NK-92 treated with Interleukin-12 subunit alpha and Interleukin-12 subunit beta, amount 100 ng/mL, for 24 hours (cell line): ENCODE results near the gene FAM131A.

ENCODE experiments used
- DNase-seq: peaks from one replicate; lab custom pipeline; 2025; lab: John Stamatoyannopoulos, UW

Gene FAM131A, protein sequence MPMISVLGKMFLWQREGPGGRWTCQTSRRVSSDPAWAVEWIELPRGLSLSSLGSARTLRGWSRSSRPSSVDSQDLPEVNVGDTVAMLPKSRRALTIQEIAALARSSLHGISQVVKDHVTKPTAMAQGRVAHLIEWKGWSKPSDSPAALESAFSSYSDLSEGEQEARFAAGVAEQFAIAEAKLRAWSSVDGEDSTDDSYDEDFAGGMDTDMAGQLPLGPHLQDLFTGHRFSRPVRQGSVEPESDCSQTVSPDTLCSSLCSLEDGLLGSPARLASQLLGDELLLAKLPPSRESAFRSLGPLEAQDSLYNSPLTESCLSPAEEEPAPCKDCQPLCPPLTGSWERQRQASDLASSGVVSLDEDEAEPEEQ

DNA sequence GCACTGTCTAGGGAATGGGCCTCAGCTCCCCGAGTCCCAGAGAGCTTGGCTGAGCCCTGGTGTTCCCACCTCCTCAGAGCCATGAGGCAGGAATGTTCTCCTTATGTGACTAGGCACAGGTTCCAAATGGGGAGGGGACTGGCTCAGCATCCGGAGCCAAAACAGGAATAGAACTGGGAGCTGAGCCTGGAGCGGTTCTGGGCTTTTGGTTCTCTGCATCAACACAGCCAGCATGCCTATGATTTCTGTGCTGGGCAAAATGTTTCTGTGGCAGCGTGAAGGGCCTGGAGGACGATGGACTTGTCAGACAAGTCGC, at the start of gene FAM131A:
TSS of gene FAM131A (plus strand) at position 202 of the 316 bp plus-strand sequence. CDS start at position 233, 31 bp downstream.
- DNase-seq: no peak

DNA sequence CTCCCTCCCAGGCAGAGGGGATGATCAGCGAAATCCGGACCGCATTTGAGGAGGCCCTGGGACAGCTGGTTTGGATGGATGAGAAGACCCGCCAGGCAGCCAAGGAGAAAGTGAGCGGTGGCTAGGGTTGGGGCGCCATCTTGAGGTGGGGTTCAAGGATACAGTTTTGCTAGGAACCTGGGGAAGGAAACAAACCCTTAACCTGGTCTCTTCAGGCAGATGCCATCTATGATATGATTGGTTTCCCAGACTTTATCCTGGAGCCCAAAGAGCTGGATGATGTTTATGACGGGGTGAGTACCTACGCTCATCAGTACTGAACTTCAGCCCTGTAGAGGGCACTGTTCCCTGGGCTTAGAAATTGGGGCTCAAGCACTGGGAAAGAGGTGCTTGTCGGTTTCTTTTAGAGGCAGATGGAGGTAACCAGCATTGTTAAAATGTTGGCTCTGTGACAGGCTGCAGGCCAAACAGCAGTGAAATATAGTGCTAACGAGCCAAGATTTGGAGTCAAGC, 47.9 kb upstream of the FAM131A start:
- peak; percentile 34 for DNase-seq

DNA sequence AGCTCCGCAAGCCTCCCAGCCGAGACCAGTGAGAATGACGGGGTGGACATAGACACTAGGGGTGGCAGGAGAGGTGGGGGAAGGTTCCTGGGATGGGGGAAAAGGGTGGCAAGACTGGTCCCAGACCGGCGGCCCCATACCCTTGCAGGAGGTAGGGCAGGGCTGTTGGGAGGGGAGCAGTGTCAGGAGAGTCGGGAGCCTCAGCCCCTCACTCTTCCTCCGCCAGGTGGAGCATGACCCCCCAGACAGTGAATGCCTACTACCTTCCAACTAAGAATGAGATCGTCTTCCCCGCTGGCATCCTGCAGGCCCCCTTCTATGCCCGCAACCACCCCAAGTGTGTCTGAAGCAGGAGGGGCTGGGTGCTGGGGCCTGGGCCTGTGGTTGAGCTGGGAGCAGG, 47.1 kb upstream of the FAM131A start:
- no peak for DNase-seq

DNA sequence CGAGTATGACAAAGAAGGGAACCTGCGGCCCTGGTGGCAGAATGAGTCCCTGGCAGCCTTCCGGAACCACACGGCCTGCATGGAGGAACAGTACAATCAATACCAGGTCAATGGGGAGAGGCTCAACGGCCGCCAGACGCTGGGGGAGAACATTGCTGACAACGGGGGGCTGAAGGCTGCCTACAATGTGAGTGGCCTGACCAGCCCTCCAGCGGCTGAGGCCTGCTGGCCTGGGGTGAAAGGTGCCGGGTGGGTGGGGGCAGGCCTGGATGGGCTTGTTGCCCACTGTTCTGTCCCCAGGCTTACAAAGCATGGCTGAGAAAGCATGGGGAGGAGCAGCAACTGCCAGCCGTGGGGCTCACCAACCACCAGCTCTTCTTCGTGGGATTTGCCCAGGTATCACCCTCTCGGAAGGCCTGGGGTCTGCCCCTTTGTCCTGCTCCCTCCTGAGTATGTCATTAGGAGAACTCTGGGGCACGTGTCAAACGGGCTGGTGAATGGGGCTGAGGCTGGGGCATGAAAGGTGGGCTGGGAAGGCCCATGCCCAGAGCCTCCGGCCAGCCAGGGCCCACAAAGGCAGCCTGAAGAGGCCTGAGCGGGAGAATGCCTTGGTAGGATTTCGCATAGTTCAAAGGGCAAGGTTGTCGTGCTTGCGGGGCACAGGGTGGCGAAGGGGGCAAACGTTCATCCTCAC, 46.2 kb upstream of the FAM131A start:
- DNase-seq: no peak

DNA sequence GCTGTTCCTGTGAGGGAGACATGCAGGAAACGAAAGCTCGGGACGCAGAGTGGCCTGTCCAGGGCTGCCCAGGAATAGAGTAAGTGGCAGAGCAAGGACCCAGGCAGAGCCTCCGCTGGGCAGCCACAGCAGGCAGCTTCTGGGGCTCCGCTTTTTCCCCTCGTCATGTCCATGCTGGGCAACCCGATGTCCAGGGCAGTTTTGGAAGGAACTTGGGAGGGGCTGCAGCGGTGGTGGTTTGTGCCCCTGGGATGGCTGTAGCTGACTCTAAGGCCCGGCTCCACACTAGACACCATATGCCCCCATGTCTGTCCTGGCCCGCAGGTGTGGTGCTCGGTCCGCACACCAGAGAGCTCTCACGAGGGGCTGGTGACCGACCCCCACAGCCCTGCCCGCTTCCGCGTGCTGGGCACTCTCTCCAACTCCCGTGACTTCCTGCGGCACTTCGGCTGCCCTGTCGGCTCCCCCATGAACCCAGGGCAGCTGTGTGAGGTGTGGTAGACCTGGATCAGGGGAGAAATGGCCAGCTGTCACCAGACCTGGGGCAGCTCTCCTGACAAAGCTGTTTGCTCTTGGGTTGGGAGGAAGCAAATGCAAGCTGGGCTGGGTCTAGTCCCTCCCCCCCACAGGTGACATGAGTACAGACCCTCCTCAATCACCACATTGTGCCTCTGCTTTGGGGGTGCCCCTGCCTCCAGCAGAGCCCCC, 45.5 kb upstream of the FAM131A start:
- no peak for DNase-seq

DNA sequence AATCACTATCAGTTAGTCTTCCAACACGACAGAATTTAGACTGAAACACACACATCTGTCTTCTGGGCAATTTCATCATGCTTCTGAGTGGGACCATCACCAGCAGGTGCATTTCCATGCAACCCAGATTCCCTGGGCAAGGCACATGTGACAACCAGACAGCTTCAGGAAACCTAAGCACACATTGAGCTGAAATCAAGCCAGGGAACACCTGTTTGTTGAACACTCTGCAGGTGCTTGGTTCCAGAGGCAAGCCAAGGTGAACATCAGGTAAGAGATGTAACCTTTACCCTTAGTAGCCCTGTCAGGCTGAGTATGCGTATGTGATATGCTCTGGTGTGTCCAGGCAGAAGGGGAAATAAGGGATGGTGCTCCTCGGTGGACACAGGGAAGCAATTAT, 41.6 kb upstream of the FAM131A start:
- DNase-seq: no peak

DNA sequence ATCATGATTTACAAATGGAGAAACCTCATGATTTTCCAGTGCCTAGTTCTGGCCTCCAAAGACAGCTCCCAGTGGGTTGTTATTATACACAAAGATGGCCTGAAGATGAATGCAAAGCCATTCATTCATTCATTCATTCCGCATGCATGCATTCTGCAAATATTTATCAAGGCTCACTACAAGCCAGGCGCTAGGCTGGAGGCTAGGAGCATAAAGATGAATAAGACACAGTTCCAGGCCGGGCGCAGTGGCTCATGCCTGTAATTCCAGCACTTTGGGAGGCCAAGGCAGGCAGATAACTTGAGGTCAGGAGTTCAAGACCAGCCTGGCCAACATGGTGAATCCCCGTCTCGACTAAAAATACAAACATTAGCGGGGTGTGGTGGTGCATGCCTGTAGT, 40.8 kb upstream of the FAM131A start:
- DNase-seq: no peak

DNA sequence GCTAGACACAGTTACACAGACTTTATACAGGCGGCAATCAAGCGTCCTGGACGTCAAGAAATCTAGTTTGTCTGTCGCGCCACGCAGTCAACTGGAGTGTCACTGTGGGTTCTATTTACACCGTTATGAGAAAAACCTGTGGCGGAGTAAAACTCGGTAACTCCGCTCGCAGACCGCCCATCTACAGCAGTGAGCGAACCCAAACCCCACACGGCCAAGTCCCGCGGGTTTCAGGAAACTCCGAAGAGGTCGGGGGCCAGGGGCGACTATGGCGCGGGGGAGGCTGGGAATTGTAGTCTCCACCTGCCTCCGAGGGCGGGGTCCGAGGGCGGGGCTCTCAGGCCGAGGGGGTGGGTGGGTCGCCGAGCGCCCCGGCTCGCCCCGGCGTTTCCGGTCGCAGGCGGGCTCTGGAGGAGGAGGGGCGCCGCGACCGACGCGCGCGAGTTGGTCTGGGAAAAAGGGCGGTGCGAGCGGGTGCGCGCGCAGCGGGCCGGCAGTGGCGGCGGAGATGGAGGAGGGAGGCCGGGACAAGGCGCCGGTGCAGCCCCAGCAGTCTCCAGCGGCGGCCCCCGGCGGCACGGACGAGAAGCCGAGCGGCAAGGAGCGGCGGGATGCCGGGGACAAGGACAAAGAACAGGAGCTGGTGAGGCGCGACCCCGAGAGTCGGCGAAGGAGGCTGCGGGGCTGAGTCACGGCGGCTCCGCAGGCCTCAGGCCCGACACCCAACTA, 38.5 kb upstream of the FAM131A start, which contains the start of gene PSMD2:
TSS of gene PSMD2 (plus strand) at position 483 of the 729 bp plus-strand sequence. CDS start at position 509, 26 bp downstream.
- DNase-seq: peak; percentile 98

DNA sequence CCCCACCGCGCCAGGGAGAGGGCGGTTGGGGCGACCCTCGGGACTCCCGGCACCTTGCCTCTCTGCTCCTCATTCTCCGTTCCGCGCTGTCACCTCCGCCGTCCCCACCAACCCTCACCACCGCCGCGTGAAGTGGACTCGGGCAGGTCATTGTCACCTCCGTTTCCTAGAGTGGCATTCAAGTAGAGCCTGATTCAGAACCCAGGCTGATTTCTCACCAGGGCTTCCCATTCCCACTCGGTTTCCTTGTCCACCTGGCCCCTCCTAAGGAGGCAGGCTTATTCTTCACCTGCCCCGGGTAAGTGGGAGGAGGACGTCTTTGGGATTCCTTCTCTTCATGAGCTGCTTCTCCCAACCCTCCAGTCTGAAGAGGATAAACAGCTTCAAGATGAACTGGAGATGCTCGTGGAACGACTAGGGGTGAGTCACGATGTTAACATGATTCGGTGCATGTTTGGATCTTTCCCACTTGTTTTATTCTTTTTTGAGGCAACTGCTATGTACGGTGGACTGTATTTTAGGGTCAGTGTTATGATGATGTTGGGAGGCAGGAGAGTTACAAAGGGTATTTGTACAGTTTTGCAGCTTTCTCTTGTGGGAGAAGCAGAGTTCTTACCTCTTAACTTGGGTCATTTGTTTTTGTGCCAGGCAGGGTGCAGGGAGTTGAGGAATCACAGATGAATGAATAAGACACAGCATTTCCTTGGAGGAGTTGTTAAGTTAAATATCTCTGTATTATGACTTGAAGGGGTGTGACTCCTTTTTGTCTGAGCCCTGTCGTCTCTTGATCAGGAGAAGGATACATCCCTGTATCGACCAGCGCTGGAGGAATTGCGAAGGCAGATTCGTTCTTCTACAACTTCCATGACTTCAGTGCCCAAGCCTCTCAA, 37.7 kb upstream of the FAM131A start:
- DNase-seq: no peak

DNA sequence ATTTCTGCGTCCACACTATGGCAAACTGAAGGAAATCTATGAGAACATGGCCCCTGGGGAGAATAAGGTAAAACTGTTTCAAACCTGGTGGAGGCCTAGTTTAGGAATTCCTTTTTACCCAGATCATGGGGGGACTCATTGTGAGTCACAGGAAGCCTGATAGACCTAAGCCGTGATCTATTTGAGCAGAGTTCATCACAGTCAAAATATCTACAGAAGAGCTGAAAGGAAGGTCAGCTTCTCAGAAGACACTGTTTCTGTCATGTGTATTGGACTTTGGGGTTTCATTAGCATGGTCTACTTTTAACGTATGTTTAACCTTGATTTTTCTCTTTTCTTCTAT, 37.1 kb upstream of the FAM131A start:
- DNase-seq: no peak

DNA sequence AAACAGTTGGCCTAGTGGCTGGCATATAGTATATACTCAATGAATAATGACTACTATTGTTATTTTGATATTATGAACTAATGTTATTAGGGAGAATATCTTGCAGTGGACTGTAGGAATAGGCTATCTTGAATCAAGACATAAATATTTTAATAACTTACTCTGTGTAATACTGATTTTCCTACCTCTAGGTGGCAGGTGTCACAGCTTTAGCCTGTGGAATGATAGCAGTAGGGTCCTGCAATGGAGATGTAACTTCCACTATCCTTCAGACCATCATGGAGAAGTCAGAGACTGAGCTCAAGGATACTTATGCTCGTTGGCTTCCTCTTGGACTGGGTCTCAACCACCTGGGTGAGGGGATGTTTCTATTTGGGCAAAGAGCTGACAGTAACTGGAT, 31.8 kb upstream of the FAM131A start:
- DNase-seq: no peak

DNA sequence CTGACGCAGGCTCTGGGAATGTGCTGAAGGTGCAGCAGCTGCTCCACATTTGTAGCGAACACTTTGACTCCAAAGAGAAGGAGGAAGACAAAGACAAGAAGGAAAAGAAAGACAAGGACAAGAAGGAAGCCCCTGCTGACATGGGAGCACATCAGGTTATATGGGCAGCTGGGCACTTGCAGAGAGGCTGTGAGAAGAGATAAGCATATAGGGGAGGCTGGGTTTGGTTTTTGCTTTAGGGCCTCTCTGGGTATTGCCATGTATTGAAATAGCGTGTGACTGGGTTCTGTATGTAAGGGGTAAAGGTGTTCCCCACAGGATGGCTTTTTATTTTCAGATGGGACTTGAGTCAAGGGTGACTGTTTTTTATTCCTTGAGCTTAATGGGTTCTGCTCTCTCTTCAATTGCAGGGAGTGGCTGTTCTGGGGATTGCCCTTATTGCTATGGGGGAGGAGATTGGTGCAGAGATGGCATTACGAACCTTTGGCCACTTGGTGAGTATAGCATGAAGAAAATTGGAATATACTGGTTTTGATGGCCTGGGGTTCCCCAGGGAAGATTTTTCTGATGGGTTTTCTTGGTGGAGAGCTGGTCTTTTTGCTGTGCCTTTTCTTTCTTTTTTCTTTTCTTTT, 30.9 kb upstream of the FAM131A start:
- DNase-seq: no peak

DNA sequence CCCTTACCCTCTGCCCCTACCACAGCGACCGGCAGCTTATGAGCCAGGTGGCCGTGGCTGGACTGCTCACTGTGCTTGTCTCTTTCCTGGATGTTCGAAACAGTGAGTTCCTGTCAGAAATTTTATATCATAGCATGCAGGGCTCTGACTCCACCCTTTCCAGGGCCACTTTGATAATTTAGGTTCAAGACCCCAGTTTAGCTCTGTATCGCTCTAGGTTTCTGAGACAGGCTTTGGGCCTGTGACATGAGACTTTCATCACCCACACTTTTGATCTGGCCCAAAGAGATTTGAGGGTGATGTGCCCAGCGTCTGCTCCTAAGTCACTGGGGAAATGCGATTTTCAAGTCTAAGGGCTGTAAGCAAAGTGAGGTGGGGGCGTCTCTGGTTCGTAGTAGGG, 29.5 kb upstream of the FAM131A start:
- no peak for DNase-seq

DNA sequence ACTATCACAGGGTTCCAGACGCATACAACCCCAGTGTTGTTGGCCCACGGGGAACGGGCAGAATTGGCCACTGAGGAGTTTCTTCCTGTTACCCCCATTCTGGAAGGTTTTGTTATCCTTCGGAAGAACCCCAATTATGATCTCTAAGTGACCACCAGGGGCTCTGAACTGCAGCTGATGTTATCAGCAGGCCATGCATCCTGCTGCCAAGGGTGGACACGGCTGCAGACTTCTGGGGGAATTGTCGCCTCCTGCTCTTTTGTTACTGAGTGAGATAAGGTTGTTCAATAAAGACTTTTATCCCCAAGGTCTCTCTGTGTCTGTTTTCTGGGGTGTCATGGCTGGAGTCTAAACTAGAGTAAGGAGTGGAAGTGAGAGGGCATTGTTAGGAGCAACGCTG, 28.7 kb upstream of the FAM131A start:
- DNase-seq: no peak

DNA sequence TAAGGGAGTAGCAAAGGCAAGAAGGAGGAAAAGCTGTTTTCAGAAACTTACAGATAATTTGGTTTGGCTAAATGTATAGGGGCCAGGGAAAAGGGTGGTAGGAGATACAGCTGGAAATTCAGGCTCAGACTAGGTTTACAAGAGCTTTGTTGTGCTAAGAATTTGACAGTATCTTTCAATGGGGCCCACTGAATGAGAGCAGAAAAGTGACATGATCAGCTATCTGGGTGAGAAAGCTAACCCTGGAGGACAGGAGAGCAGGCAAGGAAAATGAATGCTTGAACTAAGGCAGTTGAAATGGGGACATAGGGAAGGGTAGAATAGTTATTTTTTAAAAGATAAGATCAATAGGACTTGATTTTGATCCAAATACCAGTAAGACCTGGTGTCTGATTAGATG, 25.8 kb upstream of the FAM131A start:
- DNase-seq: no peak

DNA sequence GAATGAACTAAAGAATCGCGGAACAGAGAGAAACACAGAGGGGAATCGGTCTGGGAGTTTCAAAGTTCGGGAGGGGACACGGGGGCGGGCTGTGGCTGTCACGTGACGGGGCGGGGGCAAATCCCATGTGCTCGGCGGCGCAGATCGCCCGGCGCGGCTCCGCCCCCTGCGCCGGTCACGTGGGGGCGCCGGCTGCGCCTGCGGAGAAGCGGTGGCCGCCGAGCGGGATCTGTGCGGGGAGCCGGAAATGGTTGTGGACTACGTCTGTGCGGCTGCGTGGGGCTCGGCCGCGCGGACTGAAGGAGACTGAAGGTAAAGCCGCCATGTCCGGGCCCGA, 23.1 kb upstream of the FAM131A start, which contains the start of gene EIF4G1:
TSS of gene EIF4G1 (plus strand) at position 244 of the 337 bp plus-strand sequence. CDS start 1,191 bp downstream, outside the sequence.
- peak; percentile 89 for DNase-seq

DNA sequence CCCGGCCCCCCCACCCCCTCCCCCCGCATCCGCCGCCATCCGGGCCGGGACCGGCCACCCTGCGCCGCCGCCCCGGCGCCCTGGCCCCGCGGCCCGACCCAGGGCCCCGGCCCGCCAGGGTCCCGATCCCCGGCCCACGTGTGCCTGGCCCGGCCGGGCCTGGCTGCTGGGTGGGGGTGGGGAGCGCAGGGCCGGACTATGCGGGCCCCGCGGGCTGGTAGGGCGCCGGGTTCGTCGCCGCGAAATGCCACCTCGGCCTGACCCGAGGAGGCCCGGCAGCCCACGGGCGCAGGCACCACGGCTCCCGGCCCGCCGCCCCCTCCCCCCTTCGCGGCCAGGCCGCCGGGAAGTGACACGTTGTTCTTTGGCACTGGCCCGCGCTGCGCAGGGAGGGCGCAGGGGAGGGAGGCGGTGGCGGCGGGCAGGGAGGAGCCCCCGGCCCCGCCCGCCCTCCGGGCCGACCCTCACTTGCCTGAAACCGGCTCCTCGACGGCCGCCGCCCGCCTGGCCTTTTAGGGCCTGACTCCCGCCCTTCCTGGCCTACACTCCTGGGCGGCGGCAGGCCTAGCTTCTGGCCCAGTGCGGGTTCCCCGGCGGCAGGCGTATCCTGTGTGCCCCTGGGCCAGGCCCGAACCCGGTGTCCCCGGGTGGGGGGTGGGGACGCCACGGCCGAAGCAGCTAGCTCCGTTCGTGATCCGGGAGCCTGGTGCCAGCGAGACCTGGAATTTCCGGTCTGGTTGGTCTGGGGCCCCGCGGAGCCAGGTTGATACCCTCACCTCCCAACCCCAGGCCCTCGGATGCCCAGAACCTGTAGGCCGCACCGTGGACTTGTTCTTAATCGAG, 22.5 kb upstream of the FAM131A start:
- peak; percentile 68 for DNase-seq

DNA sequence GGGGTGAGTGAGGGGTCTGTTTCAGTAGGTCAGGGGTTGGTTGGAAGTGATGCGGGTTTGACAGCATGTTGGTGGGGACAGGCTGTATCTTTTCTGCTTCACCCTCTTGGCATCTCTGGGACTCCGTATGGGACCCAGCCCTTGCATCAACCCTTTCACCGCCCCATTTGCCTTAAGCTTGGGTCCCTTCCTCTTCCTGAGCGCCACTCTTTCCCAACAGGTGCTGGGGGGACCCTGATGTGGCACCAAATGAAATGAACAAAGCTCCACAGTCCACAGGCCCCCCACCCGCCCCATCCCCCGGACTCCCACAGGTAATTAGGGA, 21.9 kb upstream of the FAM131A start:
- DNase-seq: no peak

DNA sequence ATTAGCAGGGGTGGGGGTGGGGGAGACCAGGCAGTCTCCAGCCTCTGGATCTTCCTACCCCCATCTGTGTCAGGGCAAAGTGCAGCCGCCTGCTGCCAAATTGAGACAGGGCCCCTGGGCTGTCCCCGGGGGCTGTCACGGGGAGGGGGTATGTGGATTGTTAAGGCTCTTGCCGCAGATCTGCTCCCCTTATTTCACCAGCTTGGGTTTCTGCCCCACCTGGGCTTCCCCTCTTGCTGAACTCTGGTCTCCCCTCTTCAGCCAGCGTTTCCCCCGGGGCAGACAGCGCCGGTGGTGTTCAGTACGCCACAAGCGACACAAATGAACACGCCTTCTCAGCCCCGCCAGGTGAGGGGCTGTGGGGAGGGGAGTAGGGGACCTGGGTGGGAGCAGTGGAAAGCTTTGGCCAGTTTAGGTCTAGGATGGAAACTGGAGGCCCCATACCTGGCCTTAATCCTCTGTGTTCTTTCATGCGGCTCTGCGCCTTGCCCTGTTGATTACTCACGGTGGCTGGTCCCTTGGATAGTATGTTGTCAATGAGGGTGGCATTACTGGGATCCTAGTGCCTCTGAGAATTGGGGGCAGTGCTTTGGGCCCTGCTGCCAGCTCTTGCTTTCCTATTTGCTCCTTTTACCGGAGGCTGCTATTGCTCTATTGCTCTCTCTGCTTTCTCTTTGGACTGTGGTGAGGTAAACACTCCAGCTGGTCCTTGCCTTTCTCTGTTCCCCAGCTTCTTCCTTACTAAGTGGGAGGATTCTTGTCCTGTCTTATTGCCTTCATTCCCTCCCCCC, 21.3 kb upstream of the FAM131A start:
- DNase-seq: no peak
